Stimulated activated CD4-positive, alpha-beta T cell treated with anti-CD3 and anti-CD28 coated beads, Interleukin-1b, Interleukin-23, amount 100 ng/mL, for 1 hour (primary cell): Measurements from ENCODE around the gene AGAP1.

Experiments used
- DNase-seq, 2 donors: peaks; one replicate each; pipeline ENCODE4 v3.0.0-alpha.2; 2020; ENCODE audit warnings: low read depth in 2 of 2

The AGAP1 gene

DNA sequence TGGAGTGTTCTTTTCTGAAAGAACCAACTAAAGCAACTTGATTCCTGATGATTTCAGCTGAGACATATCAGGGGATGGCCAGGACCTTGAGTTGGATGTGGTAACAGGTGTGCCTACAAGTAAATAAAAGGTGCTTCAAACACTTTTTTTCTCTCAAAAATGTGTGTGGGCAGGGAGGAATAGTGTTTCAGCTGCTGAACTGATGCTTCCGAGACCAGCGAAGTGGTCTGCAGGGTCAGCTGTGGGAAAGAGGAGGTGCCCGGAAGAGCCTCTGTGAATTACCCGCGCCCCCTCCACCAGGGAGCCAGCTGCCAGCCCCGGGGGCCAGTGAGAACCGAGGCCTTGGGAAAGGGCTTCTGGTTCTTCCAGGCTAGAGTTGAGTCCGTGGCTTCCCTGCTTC is 425.0 kb downstream of the AGAP1 start:
- no peak for DNase-seq

GRCh38 chr2:235920216-235920865 is 426.5 kb downstream of the AGAP1 start:
- no peak for DNase-seq

DNA sequence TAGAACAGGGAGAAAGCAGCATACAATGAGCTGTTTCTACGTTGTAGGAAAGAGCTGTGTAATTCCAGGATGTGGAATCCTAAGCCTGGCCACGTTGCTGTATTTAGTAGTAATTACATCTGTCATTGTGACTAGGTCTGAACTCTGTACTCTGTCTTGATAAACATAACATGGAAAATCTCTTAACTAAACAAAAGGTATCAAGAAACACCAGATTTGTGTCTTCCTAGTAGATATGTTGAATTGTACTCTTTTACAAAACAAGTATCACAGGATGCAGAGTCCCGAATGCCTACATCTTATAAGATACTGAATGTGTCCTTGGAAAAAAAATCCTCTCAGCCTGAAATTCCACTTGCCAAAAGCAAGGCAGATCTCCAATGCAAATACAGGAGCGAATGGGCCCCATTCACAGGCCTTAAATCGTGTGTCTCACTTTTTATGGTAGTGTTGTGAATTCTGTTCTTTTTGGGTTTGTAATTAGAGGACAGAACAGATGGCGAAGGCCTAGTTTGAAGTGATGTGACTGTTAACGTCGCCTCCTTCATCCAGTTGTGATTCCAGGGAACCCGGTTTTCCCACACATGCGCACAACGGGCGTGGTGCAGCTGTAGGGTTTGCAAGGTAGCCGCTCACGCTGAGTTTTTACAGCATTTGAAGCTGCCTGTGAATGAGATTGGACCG is 427.8 kb downstream of the AGAP1 start:
- DNase-seq: no peak

DNA sequence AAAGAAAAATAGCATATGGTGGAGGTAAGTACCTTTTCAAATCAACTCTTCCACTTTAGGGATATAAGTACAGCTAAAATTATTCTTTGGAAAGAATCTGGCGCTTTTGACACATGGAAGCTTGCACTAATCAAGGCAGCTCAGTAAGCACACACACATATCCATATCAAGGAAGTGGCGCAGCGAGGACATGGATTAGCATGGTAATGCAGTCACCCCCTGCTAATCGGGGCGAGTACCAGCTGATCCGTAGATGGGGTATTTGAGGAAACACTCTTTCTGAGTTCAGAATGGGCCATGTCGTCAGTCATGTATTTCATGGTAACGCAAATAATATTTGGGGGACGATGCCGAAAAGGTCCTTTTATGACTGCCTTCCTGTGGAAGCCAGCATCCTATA is 429.0 kb downstream of the AGAP1 start:
- no peak for DNase-seq

- DNase-seq: no peak
These were observed 430.2 kb downstream of the AGAP1 start for GRCh38 chr2:235923859-235924674.

- no peak for DNase-seq
These were observed 430.8 kb downstream of the AGAP1 start for GRCh38 chr2:235924675-235925063.

- no peak for DNase-seq
These were observed 431.5 kb downstream of the AGAP1 start for GRCh38 chr2:235925250-235925919.

DNA sequence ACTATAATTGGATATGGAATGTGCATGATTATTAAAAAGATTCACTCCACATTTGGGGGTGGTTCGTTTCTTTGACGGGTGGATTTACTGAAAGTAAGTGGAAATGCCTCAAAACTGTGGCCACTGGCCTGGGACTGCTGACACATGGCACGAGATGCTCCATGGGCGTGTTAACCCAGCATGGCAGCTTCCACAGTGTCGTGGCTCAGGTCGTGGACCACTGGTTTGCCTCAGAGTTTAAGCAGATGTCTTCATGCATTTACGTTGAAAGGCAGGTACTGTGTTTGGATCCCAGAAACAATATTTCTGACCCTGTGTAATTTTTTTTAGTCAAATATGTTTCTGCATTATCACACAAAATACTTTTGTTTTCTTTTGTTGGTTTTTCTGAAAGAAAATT is 432.4 kb downstream of the AGAP1 start:
- DNase-seq: no peak

GRCh38 chr2:235928751-235929370 is 435.0 kb downstream of the AGAP1 start:
- DNase-seq: no peak

GRCh38 chr2:235930701-235931100 is 436.9 kb downstream of the AGAP1 start:
- no peak for DNase-seq

GRCh38 chr2:235931676-235932075 is 437.8 kb downstream of the AGAP1 start:
- DNase-seq: no peak

DNA sequence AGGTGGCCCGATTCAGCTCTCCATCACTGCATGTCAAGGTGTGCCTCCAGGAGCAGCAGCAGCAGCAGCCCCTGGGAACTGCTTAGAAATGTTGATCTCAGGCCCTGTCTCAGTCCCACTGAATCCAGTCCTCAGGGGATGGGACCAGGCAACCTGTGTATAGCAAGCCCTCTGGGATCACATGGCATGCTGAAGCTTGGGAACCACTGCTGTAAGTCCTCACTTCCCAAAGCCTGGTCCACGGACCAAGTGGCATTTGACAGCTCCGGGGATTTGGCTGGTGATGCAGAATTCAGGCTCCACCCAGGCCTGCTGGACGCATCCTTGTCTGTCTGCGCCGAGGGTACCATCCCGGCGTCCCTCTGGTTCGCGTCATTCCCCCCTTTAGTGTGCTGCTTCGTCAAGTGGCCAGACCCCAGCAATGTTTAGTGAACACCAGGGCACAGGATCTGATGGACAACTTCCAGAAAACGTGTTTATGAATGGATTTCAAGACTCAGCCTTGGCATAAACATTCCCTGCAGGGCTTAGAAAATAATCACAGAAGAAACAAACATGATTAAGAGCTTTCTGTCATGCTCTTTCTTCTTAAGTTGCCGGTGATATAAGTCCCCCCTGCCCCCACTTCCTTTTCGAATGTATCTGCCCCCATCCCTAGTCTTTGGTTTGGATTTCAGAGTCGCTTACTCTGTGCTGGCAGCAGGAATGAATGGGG is 440.4 kb downstream of the AGAP1 start:
- DNase-seq: no peak

GRCh38 chr2:235934774-235935484 is 441.1 kb downstream of the AGAP1 start:
- DNase-seq: no peak

GRCh38 chr2:235935773-235936172 is 441.9 kb downstream of the AGAP1 start:
- no peak for DNase-seq

DNA sequence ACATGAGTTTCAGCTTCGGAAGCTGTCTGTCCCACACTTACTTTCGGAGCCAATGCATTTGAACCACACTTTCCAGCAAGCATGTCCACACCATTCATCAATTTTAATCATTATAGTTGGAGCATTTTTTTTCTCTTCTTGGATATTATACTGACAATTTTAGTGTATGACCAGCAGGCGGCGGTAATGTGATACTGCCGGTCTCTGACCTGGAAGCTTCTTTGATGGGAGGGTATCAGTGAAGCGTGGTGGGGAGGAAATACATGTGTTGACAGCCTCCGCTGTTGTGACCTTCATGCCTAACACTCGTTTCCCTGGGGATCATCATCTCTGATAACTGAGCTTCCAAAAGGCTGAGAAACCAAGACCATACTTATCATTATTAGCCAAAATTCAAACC is 442.6 kb downstream of the AGAP1 start:
- DNase-seq: no peak

- no peak for DNase-seq
These were observed 443.2 kb downstream of the AGAP1 start for GRCh38 chr2:235937087-235937486.

GRCh38 chr2:235937526-235937925 is 443.7 kb downstream of the AGAP1 start:
- no peak for DNase-seq

- no peak for DNase-seq
These were observed 444.1 kb downstream of the AGAP1 start for GRCh38 chr2:235937936-235938335.

GRCh38 chr2:235938611-235939010 is 444.8 kb downstream of the AGAP1 start:
- DNase-seq: no peak

GRCh38 chr2:235939471-235939870 is 445.6 kb downstream of the AGAP1 start:
- DNase-seq: no peak

GRCh38 chr2:235940330-235940729 is 446.5 kb downstream of the AGAP1 start:
- DNase-seq: no peak
